ENCODE data around the gene ZMAT2.

Gene ZMAT2

GRCh38 chr5:140741967-140742366 lies 41.7 kb downstream of the ZMAT2 start:
- Histone ChIP-seq H3K36me3 (replicated peaks) (no peaks in the 10 kb centered on the region), H3K27ac (no peak overlapping the region), H3K27me3 (replicated peaks) (no peaks in the 10 kb centered on the region), H3K4me3 (ENCODE audit: low read depth, low read length) (no peak overlapping the region)
- in situ Hi-C loops (cut with HindIII; ENCODE audit: low pct_ligation_motif_present, low sequenced_read_pairs) = no loop called here
- no peak for TF ChIP-seq CTCF (IDR thresholded peaks at IDR 0.05; ENCODE audit: low read depth, low read length, missing control alignments)
- DNase-seq = no peak

DNA sequence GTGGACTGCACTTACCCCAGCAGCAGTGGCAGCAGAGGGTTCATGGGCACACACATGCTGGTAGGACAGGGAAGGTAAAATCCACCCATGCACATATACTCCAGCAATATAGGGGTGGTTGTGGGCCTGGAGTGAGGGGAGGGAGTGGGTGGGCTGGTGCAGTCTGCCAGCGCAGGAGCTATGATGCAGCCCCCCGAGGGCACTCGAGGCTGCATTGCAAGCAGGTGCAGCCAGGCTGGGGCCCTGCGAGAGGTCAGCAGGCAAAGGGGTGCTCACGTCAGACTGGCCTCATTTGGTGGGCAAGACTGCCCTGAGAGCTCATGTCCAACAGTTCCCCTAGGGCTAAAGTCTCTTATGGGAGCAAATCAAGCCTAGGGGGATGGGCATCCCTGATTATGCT lies 53.3 kb downstream of the ZMAT2 start:
- no peak overlapping the region for H3K27ac ChIP-seq
- H3K4me3 ChIP-seq (ENCODE audit: low read depth, low read length) = no peak overlapping the region
- H3K36me3 ChIP-seq (replicated peaks) = no peaks in the 10 kb centered on the region
- in situ Hi-C loops (cut with HindIII; ENCODE audit: low pct_ligation_motif_present, low sequenced_read_pairs) = no loop called here
- no peak for TF ChIP-seq CTCF (IDR thresholded peaks at IDR 0.05; ENCODE audit: low read depth, low read length, missing control alignments)
- no peak for DNase-seq
- no peaks in the 10 kb centered on the region for H3K27me3 ChIP-seq (replicated peaks)

Measured in brain microvascular endothelial cell (primary cell).